K562 (cell line): Measurements from ENCODE around the gene POP5. TPM values are rescaled to one million over a fixed set of nuclear protein-coding genes. Genes with fewer than 3 reads are reported as not detected.

Experiments
- BRF1 ChIP-seq: IDR thresholded peaks from 3 replicates; pipeline ENCODE4 v1.6.1; 2011; ENCODE audit warnings: borderline replicate concordance, mild to moderate bottlenecking; ENCODE audit not compliant: insufficient read length; ENCODE audit errors: extremely low read depth
- CBFA2T3 ChIP-seq: fragments of 450-650 bp; IDR thresholded peaks from 2 replicates; pipeline ENCODE4 v1.6.1; 2017
- CBX5 ChIP-seq: IDR thresholded peaks from 2 replicates; pipeline ENCODE4 v1.6.1; 2014; ENCODE audit warnings: low read depth, borderline replicate concordance
- CHAMP1 ChIP-seq: fragments of 450-650 bp; IDR thresholded peaks from 2 replicates; pipeline ENCODE4 v1.6.1; 2016; ENCODE audit warnings: mild to moderate bottlenecking
- CREB5 ChIP-seq: fragments of 250-450 bp; sonication (Bioruptor Pico); IDR thresholded peaks from 2 replicates; pipeline ENCODE4 v1.5.0; 2020; ENCODE audit warnings: mild to moderate bottlenecking
- FOXA3 ChIP-seq, 2 experiments: fragments of 450-650 bp in 1 of 2; sonication (generic) in 1 of 2; formaldehyde crosslinking; IDR thresholded peaks in 1 of 2; conservative IDR thresholded peaks in 1 of 2; 2 replicates each; pipeline versions ENCODE4 v1.4.0 to v1.8.0; 2020 to 2022; ENCODE audit warnings: mild to moderate bottlenecking in 2 of 2, missing genetic modification reagents in 1 of 2
- MEIS2 ChIP-seq: fragments of 450-650 bp; IDR thresholded peaks from 2 replicates; pipeline ENCODE4 v1.6.1; 2014; ENCODE audit warnings: mild to moderate bottlenecking; ENCODE audit not compliant: partially characterized antibody
- MTF1 ChIP-seq: fragments of 250-450 bp; sonication (Bioruptor Pico); IDR thresholded peaks from 2 replicates; pipeline ENCODE4 v1.9.0; 2021; ENCODE audit warnings: moderate library complexity, mild to moderate bottlenecking, inconsistent platforms, borderline replicate concordance
- NBN ChIP-seq: fragments of 450-650 bp; IDR thresholded peaks from 2 replicates; pipeline ENCODE4 v1.6.1; 2016; ENCODE audit warnings: low read depth, mild to moderate bottlenecking
- RBM34 ChIP-seq: fragments of 200-400 bp; formaldehyde crosslinking; IDR thresholded peaks from 2 replicates; pipeline ENCODE4 v1.6.1; 2018; ENCODE audit warnings: low read length, borderline replicate concordance; ENCODE audit not compliant: insufficient read depth
- TBL1XR1 ChIP-seq, 2 experiments: IDR thresholded peaks; 2 replicates each; pipeline ENCODE4 v1.6.1; 2012; ENCODE audit warnings: improper control_type of control experiment in 2 of 2, low read length in 2 of 2, mild to moderate bottlenecking in 1 of 2
- ZFX ChIP-seq: sonication (generic); formaldehyde crosslinking; IDR thresholded peaks from 2 replicates; pipeline ENCODE4 v1.8.0; 2022; ENCODE audit warnings: mild to moderate bottlenecking, missing genetic modification reagents, moderate library complexity
- ZNF76 ChIP-seq: fragments of 250-450 bp; sonication (Bioruptor Pico); IDR thresholded peaks from 2 replicates; pipeline ENCODE4 v1.4.0; 2020; ENCODE audit warnings: mild to moderate bottlenecking, moderate library complexity, borderline replicate concordance
- ZNF778 ChIP-seq: fragments of 450-650 bp; formaldehyde crosslinking; IDR thresholded peaks from 2 replicates; pipeline ENCODE4 v1.4.0; 2020; ENCODE audit warnings: mild to moderate bottlenecking, moderate library complexity
- polyA plus RNA-seq, 8 experiments: library from polyadenylated mRNA; depleted of rRNA in 4 of 8; stranded (reverse) in 5 of 8; unstranded in 3 of 8; fragments of >200 nt; fragmentation: Nextera tagmentation in 2 of 8; fragmentation: Illumina TruSeq in 1 of 8; extraction: Ambion mirVana in 2 of 8; extraction: Trizol in 1 of 8; gene quantifications; 2 replicates each; pipeline versions ENCODE4 v1.2.1 to v1.2.3, GENCODE V29; 2011 to 2014; ENCODE audit warnings: inconsistent platforms in 1 of 8, missing spikeins in 1 of 8
- total RNA-seq, 7 experiments: library from RNA; depleted of rRNA in 6 of 7; stranded (reverse); fragments of >200 nt in 6 of 7; fragmentation: Illumina TruSeq in 2 of 7; extraction: Trizol in 2 of 7; gene quantifications; 2 replicates each; pipeline versions ENCODE4 v1.2.1 to v1.2.3, GENCODE V29; 2011 to 2021; ENCODE audit warnings: low replicate concordance in 1 of 7

The POP5 gene
- total and polyA plus RNA-seq, 9 of the 15 experiments (the other 6 are each of a cell fraction or from before 2014, with no cell fraction given) = 57.5 to 253 (median 73.8) TPM

- TF ChIP-seq ZNF778 (CRISPR knock-in tag) = no peak
- no peak for TF ChIP-seq FOXA3 (CRISPR knock-in tag; conservative IDR thresholded peaks at IDR 0.05 in 1 of 2, IDR thresholded peaks at IDR 0.05 in 1 of 2)
- no peak for TF ChIP-seq RBM34
- TF ChIP-seq MEIS2 = peak; percentile 52
- TF ChIP-seq CHAMP1 = no peak
- no peak for TF ChIP-seq NBN
- no peak for TF ChIP-seq CREB5 (CRISPR knock-in tag)
- TF ChIP-seq MTF1 = no peak
- no peak for TF ChIP-seq BRF1
- no peak for TF ChIP-seq ZNF76 (CRISPR knock-in tag)
- no peak for TF ChIP-seq ZFX (CRISPR knock-in tag)
- TF ChIP-seq CBFA2T3 = peak; percentile 48
- no peak for TF ChIP-seq CBX5
- TF ChIP-seq TBL1XR1 (IDR thresholded peaks at IDR 0.05; ENCODE audit: low read length in 2 of 2) = peak in 1 of 2 experiments; percentile 28; a peak in 1 of 4 replicates
Observed at GRCh38 chr12:120539303-120539702, 41.9 kb downstream of the POP5 start (continued).
